OCI-LY7 (cell line): ENCODE measurements around the gene LRRC4B.

Source experiments
- CTCF ChIP-seq: fragments of 200-600 bp; sonication (generic); conservative IDR thresholded peaks from 2 replicates; pipeline ENCODE4 v1.5.1; 2014; ENCODE audit warnings: mild to moderate bottlenecking, antibody characterized with exemption, low read length, moderate library complexity, mixed read lengths
- EZH2phosphoT487 ChIP-seq: fragments of 200-600 bp; sonication (generic); IDR thresholded peaks from 2 replicates; pipeline ENCODE4 v1.6.1; 2018; ENCODE audit warnings: low read depth, borderline replicate concordance, mild to moderate bottlenecking, mixed run types, antibody characterized with exemption, low read length, moderate library complexity, mixed read lengths

- no peak for TF ChIP-seq CTCF
- no peak for TF ChIP-seq EZH2phosphoT487
Observed at GRCh38 chr19:50511069-50511822, 57.0 kb downstream of the LRRC4B start, which contains the start of gene JOSD2.
